HepG2 (cell line): ENCODE results near the gene AGXT. TPM values are rescaled to one million over a fixed set of nuclear protein-coding genes. Genes with fewer than 3 reads are reported as not detected.

Experiments
- ATAC-seq: fragments of 200-7000 bp; cut with Tn5 transposase; 3 replicates; pipeline ENCODE4 v1.9.1; 2020; ENCODE audit warnings: mild to moderate bottlenecking, moderate library complexity
- BruUV-seq: library from RNA; stranded (reverse); fragments of 400-500 nt; replicated peaks from 2 replicates; lab custom pipeline; 2021; lab: Mats Ljungman, UMichigan
- CTCF ChIA-PET: fragments of 300-600 bp; formaldehyde crosslinking; extraction: SDS; loops from one replicate; lab custom pipeline; 2021; ENCODE audit warnings: low total read pairs, inconsistent platforms, low intra/inter-chr PET ratio; lab: Yijun Ruan, JAX
- POLR2A ChIA-PET: fragments of 350-600 bp; sonication (Branson Sonifier 250); formaldehyde crosslinking; loops from one replicate; lab custom pipeline; 2020; ENCODE audit warnings: antibody characterized with exemption, inconsistent platforms; lab: Yijun Ruan, JAX
- DNase-seq: peaks from one replicate; pipeline ENCODE4 v3.0.0-alpha.2; 2015; ENCODE audit warnings: low spot score
- FAIRE-seq: peaks from 3 replicates; lab custom pipeline; 2011; peaks lifted over from hg19 to GRCh38; lab: Jason Lieb, UNC
- H2AFZ ChIP-seq: one replicate; pipeline ENCODE4 v1.6.1; 2011; ENCODE audit warnings: low read length, inconsistent platforms
- H3K27ac ChIP-seq: fragments of 300-600 bp; 3 replicates; pipeline ENCODE4 v1.8.0; 2011; ENCODE audit warnings: mixed run types, mild to moderate bottlenecking, mixed read lengths, low read length, inconsistent platforms; ENCODE audit not compliant: insufficient read depth; ENCODE audit errors: extremely low read length
- H3K27me3 ChIP-seq, 2 experiments: fragments of 200-600 bp in 1 of 2; 2 replicates in 1 of 2; 3 replicates in 1 of 2; pipeline versions ENCODE4 v1.6.0 to v1.8.0; 2011; ENCODE audit warnings: low read length in 2 of 2, mild to moderate bottlenecking in 2 of 2, moderate library complexity in 2 of 2, inconsistent platforms in 1 of 2; ENCODE audit not compliant: insufficient read depth in 2 of 2, control insufficient read depth in 1 of 2
- H3K36me3 ChIP-seq, 2 experiments: fragments of 200-600 bp in 1 of 2; replicated peaks in 1 of 2; 2 replicates in 1 of 2; 3 replicates in 1 of 2; pipeline versions ENCODE4 v1.5.1 to v1.8.0; 2011; ENCODE audit warnings: low read length in 2 of 2, inconsistent platforms in 1 of 2; ENCODE audit not compliant: insufficient read depth in 2 of 2, control insufficient read depth in 1 of 2
- H3K4me1 ChIP-seq: 2 replicates; pipeline ENCODE4 v1.5.1; 2012; ENCODE audit warnings: low read length, inconsistent platforms; ENCODE audit not compliant: insufficient read depth
- H3K4me2 ChIP-seq: 2 replicates; pipeline ENCODE4 v1.6.0; 2011; ENCODE audit warnings: low read depth, low read length, inconsistent platforms
- H3K4me3 ChIP-seq, 3 experiments: fragments of 200-600 bp in 1 of 3; sonication (generic), shearing (Covaris generic) in 1 of 3; replicated peaks in 1 of 3; 2 replicates each; pipeline ENCODE4 v1.5.1; 2011 to 2016; ENCODE audit warnings: low read length in 3 of 3, inconsistent platforms in 2 of 3, low read depth in 2 of 3, mild to moderate bottlenecking in 2 of 3, control low read depth in 1 of 3, mixed read lengths in 1 of 3; ENCODE audit not compliant: insufficient read depth in 1 of 3
- H3K79me2 ChIP-seq: one replicate; pipeline ENCODE4 v1.6.1; 2011; ENCODE audit warnings: low read length, inconsistent platforms; ENCODE audit not compliant: insufficient read depth
- H3K9ac ChIP-seq: 2 replicates; pipeline ENCODE4 v1.6.0; 2011; ENCODE audit warnings: mild to moderate bottlenecking, low read depth, low read length, inconsistent platforms; ENCODE audit not compliant: insufficient read depth
- H3K9me3 ChIP-seq: 2 replicates; pipeline ENCODE4 v1.5.1; 2012; ENCODE audit warnings: mild to moderate bottlenecking, low read length
- H4K20me1 ChIP-seq: 2 replicates; pipeline ENCODE4 v1.6.0; 2011; ENCODE audit warnings: inconsistent platforms, mild to moderate bottlenecking, low read length, moderate library complexity; ENCODE audit not compliant: insufficient read depth
- AHR ChIP-seq: IDR thresholded peaks from 2 replicates; pipeline ENCODE4 v1.6.1; 2018; ENCODE audit warnings: missing genetic modification reagents, missing compliant biosample characterization
- ATRX ChIP-seq: sonication (generic); formaldehyde crosslinking; IDR thresholded peaks from 2 replicates; pipeline ENCODE4 v1.4.0; 2020; ENCODE audit warnings: missing genetic modification reagents, borderline replicate concordance
- CBX5 ChIP-seq: sonication (generic); formaldehyde crosslinking; IDR thresholded peaks from 2 replicates; pipeline ENCODE4 v1.4.0; 2020; ENCODE audit warnings: missing genetic modification reagents, borderline replicate concordance
- KLF13 ChIP-seq: sonication (generic); formaldehyde crosslinking; IDR thresholded peaks from 2 replicates; pipeline ENCODE4 v1.4.0; 2020; ENCODE audit warnings: mild to moderate bottlenecking, missing genetic modification reagents
- SRSF9 ChIP-seq: fragments of 200-400 bp; formaldehyde crosslinking; IDR thresholded peaks from 2 replicates; pipeline ENCODE4 v1.6.1; 2018; ENCODE audit warnings: borderline replicate concordance, mild to moderate bottlenecking, low read depth, low read length; ENCODE audit not compliant: insufficient read depth, poor library complexity, severe bottlenecking
- WGBS: methylation state at CpG from one replicate; pipeline ENCODE4 v1.1.6; 2017; ENCODE audit warnings: low lambda C conversion rate; 5-methylcytosine and 5-hydroxymethylcytosine counted together
- in situ Hi-C: cut with HindIII; loops from 2 replicates; pipeline ENCODE4 v1.10.0; 2017; ENCODE audit warnings: low pct_unique_long_range_greater_than_20kb; ENCODE audit not compliant: extremely low pct_ligation_motif_present
- intact Hi-C: fragments of 100-400 bp; cut with micrococcal nuclease; formaldehyde crosslinking; loops from one replicate; pipeline ENCODE4 v1.10.0; 2022; ENCODE audit not compliant: unreplicated experiment
- polyA plus RNA-seq, 8 experiments: library from polyadenylated mRNA; depleted of rRNA in 3 of 8; stranded (reverse) in 7 of 8; unstranded in 1 of 8; fragments of >200 nt; fragmentation: Illumina TruSeq in 4 of 8; extraction: Trizol in 4 of 8; gene quantifications; 2 replicates each; pipeline versions ENCODE4 v1.2.1 to v1.2.3, GENCODE V29; 2011 to 2016; ENCODE audit warnings: low read depth in 4 of 8, missing spikeins in 1 of 8, mixed read lengths in 1 of 8; ENCODE audit not compliant: insufficient read depth in 1 of 8
- total RNA-seq, 5 experiments: library from RNA; depleted of rRNA; stranded (reverse); fragments of >200 nt; fragmentation: Illumina TruSeq; extraction: Trizol; gene quantifications; 2 replicates each; pipeline ENCODE4 v1.2.3, GENCODE V29; 2016; ENCODE audit warnings: low read depth in 1 of 5
- TF ChIP-seq, protein P1 (sequence below): sonication (generic); formaldehyde crosslinking; IDR thresholded peaks from 2 replicates; pipeline ENCODE4 v1.4.0; 2020; ENCODE audit warnings: mild to moderate bottlenecking, missing genetic modification reagents
- TF ChIP-seq, protein P2 (sequence below): sonication (generic); formaldehyde crosslinking; IDR thresholded peaks from 2 replicates; pipeline ENCODE4 v1.8.1; 2022; ENCODE audit warnings: low read depth, mild to moderate bottlenecking, missing genetic modification reagents
- TF ChIP-seq, protein P3 (sequence below): sonication (generic); formaldehyde crosslinking; IDR thresholded peaks from 2 replicates; pipeline ENCODE4 v1.4.0; 2020; ENCODE audit warnings: missing genetic modification reagents, borderline replicate concordance

AGXT gene
- total and polyA plus RNA-seq, 2 of the 13 experiments (the other 11 are each of a cell fraction or from before 2014, with no cell fraction given): 41.9 to 96.1 TPM

DNA sequence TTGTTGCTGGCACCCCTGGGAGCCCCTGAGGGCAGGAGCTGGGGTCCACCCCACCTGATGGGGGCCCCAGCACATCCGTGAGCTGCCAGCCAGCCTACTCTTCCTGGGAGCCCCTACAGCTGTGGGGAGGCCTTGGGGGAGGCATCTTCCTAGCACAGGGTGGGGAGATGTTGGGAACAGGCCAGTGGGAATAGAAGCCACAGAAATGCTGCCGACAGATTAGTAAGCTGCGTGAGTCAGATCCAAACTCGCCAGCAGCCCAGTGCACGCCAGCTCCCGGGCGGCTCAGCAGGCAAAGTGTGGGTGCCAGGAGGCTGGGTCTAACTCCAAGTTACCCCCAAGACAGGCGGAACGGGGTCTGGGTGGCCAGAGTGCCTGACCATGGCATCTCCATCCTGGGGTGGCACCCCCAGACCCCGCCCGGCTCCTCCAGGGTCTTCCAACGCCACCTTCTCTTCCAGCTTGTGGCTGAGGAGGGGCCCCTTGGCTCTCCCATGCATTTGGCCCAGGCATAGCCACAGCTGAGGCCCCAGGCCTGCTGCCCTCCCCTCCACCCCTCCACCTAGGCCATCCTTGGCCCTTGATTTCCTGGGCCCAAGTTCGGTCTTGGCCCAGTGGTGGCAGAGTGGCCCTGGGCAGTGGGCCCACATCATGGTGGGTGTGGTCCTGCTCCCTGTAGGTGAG lies 52.8 kb downstream of the AGXT start:
- ATAC-seq (no peak), FAIRE-seq (no peak), DNase-seq (no peak)
- no peak overlapping the region for H3K27ac ChIP-seq
- H3K9ac ChIP-seq: no peak overlapping the region
- H3K4me1 ChIP-seq: peaks cover 16% of the 10 kb centered on the region
- peaks cover 16 to 72% of the 10 kb centered on the region in 2 experiments; a peak in 3 of 5 replicates for H3K27me3 ChIP-seq
- H4K20me1 ChIP-seq: no peaks in the 10 kb centered on the region
- ChIA-PET CTCF (no interaction called here), POLR2A (no interaction called here)
- intact Hi-C loops: no loop called here
- no peaks in the 10 kb centered on the region for H3K36me3 ChIP-seq
- no peak overlapping the region for H3K4me2 ChIP-seq
- WGBS: 35% methylated on average over 9 of the region's 13 CpGs
- H3K9me3 ChIP-seq: no peaks in the 10 kb centered on the region
- H3K4me3 ChIP-seq: no peak overlapping the region
- no peak overlapping the region for H2AFZ ChIP-seq
- TF ChIP-seq, protein P1, sequence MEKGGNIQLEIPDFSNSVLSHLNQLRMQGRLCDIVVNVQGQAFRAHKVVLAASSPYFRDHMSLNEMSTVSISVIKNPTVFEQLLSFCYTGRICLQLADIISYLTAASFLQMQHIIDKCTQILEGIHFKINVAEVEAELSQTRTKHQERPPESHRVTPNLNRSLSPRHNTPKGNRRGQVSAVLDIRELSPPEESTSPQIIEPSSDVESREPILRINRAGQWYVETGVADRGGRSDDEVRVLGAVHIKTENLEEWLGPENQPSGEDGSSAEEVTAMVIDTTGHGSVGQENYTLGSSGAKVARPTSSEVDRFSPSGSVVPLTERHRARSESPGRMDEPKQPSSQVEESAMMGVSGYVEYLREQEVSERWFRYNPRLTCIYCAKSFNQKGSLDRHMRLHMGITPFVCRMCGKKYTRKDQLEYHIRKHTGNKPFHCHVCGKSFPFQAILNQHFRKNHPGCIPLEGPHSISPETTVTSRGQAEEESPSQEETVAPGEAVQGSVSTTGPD (CRISPR knock-in tag): no peak
- TF ChIP-seq, protein P2, sequence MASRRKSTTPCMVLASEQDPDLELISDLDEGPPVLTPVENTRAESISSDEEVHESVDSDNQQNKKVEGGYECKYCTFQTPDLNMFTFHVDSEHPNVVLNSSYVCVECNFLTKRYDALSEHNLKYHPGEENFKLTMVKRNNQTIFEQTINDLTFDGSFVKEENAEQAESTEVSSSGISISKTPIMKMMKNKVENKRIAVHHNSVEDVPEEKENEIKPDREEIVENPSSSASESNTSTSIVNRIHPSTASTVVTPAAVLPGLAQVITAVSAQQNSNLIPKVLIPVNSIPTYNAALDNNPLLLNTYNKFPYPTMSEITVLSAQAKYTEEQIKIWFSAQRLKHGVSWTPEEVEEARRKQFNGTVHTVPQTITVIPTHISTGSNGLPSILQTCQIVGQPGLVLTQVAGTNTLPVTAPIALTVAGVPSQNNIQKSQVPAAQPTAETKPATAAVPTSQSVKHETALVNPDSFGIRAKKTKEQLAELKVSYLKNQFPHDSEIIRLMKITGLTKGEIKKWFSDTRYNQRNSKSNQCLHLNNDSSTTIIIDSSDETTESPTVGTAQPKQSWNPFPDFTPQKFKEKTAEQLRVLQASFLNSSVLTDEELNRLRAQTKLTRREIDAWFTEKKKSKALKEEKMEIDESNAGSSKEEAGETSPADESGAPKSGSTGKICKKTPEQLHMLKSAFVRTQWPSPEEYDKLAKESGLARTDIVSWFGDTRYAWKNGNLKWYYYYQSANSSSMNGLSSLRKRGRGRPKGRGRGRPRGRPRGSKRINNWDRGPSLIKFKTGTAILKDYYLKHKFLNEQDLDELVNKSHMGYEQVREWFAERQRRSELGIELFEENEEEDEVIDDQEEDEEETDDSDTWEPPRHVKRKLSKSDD (CRISPR knock-in tag): no peak
- TF ChIP-seq, all 625 proteins: peak for 0
- no TSS peak for BruUV-seq
- no peaks in the 10 kb centered on the region for H3K79me2 ChIP-seq
- in situ Hi-C loops: no loop called here

DNA sequence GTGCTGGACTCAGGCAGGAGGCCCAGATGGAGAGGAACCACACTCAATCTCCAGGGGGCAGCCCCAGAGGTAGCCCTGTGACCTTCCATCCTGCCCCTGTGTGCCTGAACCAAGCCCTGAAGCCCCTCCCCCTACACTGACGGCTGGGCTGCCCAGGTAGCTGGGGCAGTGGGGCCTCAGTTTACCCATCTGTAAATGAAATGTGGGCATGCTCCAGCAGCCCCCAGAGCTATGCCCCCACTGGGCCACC lies 53.3 kb downstream of the AGXT start:
- Histone ChIP-seq H3K4me2 (no peak overlapping the region), H3K79me2 (no peaks in the 10 kb centered on the region), H3K4me1 (peaks cover 17% of the 10 kb centered on the region), H4K20me1 (no peaks in the 10 kb centered on the region), H3K9ac (no peak overlapping the region), H2AFZ (no peak overlapping the region), H3K4me3 (no peak overlapping the region), H3K36me3 (no peaks in the 10 kb centered on the region), H3K9me3 (no peaks in the 10 kb centered on the region), H3K27me3 (peaks cover 16 to 73% of the 10 kb centered on the region in 2 experiments; a peak in 4 of 5 replicates), H3K27ac (no peak overlapping the region)
- intact Hi-C loops: no loop called here
- no peak for TF ChIP-seq ATRX (CRISPR knock-in tag)
- TF ChIP-seq CBX5 (CRISPR knock-in tag): no peak
- no peak for TF ChIP-seq AHR (CRISPR knock-in tag)
- no peak for TF ChIP-seq KLF13 (CRISPR knock-in tag)
- TF ChIP-seq SRSF9: no peak
- TF ChIP-seq, protein P3, sequence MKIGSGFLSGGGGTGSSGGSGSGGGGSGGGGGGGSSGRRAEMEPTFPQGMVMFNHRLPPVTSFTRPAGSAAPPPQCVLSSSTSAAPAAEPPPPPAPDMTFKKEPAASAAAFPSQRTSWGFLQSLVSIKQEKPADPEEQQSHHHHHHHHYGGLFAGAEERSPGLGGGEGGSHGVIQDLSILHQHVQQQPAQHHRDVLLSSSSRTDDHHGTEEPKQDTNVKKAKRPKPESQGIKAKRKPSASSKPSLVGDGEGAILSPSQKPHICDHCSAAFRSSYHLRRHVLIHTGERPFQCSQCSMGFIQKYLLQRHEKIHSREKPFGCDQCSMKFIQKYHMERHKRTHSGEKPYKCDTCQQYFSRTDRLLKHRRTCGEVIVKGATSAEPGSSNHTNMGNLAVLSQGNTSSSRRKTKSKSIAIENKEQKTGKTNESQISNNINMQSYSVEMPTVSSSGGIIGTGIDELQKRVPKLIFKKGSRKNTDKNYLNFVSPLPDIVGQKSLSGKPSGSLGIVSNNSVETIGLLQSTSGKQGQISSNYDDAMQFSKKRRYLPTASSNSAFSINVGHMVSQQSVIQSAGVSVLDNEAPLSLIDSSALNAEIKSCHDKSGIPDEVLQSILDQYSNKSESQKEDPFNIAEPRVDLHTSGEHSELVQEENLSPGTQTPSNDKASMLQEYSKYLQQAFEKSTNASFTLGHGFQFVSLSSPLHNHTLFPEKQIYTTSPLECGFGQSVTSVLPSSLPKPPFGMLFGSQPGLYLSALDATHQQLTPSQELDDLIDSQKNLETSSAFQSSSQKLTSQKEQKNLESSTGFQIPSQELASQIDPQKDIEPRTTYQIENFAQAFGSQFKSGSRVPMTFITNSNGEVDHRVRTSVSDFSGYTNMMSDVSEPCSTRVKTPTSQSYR (CRISPR knock-in tag): no peak
- no TSS peak for BruUV-seq
- no peak for ATAC-seq
- no peak for DNase-seq
- ChIA-PET POLR2A (no interaction called here), CTCF (no interaction called here)
- in situ Hi-C loops: no loop called here
- no CpG with 5 or more reads among the region's 1 CpG for WGBS
- FAIRE-seq: no peak
